MM.1S (cell line): Measurements from ENCODE around the gene NRXN3.

Experiments used
- CTCF ChIP-seq: fragments of 300-600 bp; sonication (generic); IDR thresholded peaks from 2 replicates; pipeline ENCODE4 v1.5.1; 2016; ENCODE audit warnings: antibody characterized with exemption, low read length, mixed read lengths
- EZH2 ChIP-seq: fragments of 300-600 bp; sonication (generic); optimal IDR thresholded peaks from 2 replicates; pipeline ENCODE3; 2017; ENCODE audit warnings: low read depth, mild to moderate bottlenecking, antibody characterized with exemption, low read length, mixed read lengths
- EZH2phosphoT487 ChIP-seq: fragments of 300-600 bp; sonication (generic); IDR thresholded peaks from 2 replicates; pipeline ENCODE4 v1.6.1; 2018; ENCODE audit warnings: antibody characterized with exemption, low read length

GRCh38 chr14:79730953-79731352, 1560.8 kb downstream of the NRXN3 start:
- no peak for TF ChIP-seq CTCF
- TF ChIP-seq EZH2: no peak
- no peak for TF ChIP-seq EZH2phosphoT487
